Smooth muscle cell (in vitro differentiated cells): ENCODE measurements around the gene XG. TPM values are rescaled to one million over a fixed set of nuclear protein-coding genes. Genes with fewer than 3 reads are reported as not detected.

ENCODE experiments used
- DNase-seq: peaks from one replicate; lab custom pipeline; 2025; ENCODE audit not compliant: unreplicated experiment; lab: John Stamatoyannopoulos, UW
- H2AFZ ChIP-seq: fragments of 200-600 bp; sonication (generic); 2 replicates; pipeline ENCODE4 v1.6.0; 2016; ENCODE audit warnings: antibody characterized with exemption, low read depth, mild to moderate bottlenecking
- H3F3A ChIP-seq: fragments of 200-600 bp; sonication (generic); 2 replicates; pipeline ENCODE4 v1.6.0; 2017; ENCODE audit warnings: antibody characterized with exemption, low read depth
- H3K27ac ChIP-seq: fragments of 200-600 bp; sonication (generic); 2 replicates; pipeline ENCODE4 v1.5.1; 2016; ENCODE audit warnings: low read depth, mild to moderate bottlenecking
- H3K27me3 ChIP-seq: fragments of 200-600 bp; sonication (generic); 2 replicates; pipeline ENCODE4 v1.6.1; 2016; ENCODE audit warnings: low read depth, mild to moderate bottlenecking
- H3K36me3 ChIP-seq: fragments of 200-600 bp; sonication (generic); 2 replicates; pipeline ENCODE4 v1.5.1; 2016; ENCODE audit warnings: low read depth
- H3K4me1 ChIP-seq: fragments of 200-600 bp; sonication (generic); 2 replicates; pipeline ENCODE4 v1.5.1; 2016; ENCODE audit warnings: low read depth
- H3K4me2 ChIP-seq: fragments of 200-600 bp; sonication (generic); 2 replicates; pipeline ENCODE4 v1.6.0; 2016; ENCODE audit warnings: mild to moderate bottlenecking
- H3K4me3 ChIP-seq: fragments of 200-600 bp; sonication (generic); 2 replicates; pipeline ENCODE4 v1.5.1; 2016; ENCODE audit warnings: mild to moderate bottlenecking
- H3K79me2 ChIP-seq: fragments of 200-600 bp; sonication (generic); 2 replicates; pipeline ENCODE4 v1.6.0; 2016; ENCODE audit warnings: low read depth, mild to moderate bottlenecking
- H3K9ac ChIP-seq: fragments of 200-600 bp; sonication (generic); 2 replicates; pipeline ENCODE4 v1.6.0; 2016; ENCODE audit warnings: low read depth
- H3K9me3 ChIP-seq: fragments of 200-600 bp; sonication (generic); replicated peaks from 2 replicates; pipeline ENCODE4 v1.5.1; 2016; ENCODE audit warnings: low read depth
- H4K20me1 ChIP-seq: fragments of 200-600 bp; sonication (generic); 2 replicates; pipeline ENCODE4 v1.6.0; 2016; ENCODE audit warnings: low read depth
- WGBS: methylation state at CpG from one replicate; pipeline ENCODE4 v1.1.7; 2016; ENCODE audit warnings: low lambda C conversion rate; 5-methylcytosine and 5-hydroxymethylcytosine counted together
- polyA plus RNA-seq: library from polyadenylated mRNA; unstranded; fragments of >200 nt; fragmentation: Nextera tagmentation; extraction: Ambion mirVana; gene quantifications from 2 replicates; pipeline ENCODE4 v1.2.1, GENCODE V29; 2016
- total RNA-seq: library from RNA; depleted of rRNA; stranded (reverse); fragments of >200 nt; gene quantifications from 2 replicates; pipeline ENCODE4 v1.2.3, GENCODE V29; 2014
- TF ChIP-seq, protein P1 (sequence below): fragments of 200-600 bp; sonication (generic); IDR thresholded peaks from 2 replicates; pipeline ENCODE4 v1.5.1; 2017; ENCODE audit warnings: borderline replicate concordance, mild to moderate bottlenecking, antibody characterized with exemption; ENCODE audit not compliant: insufficient read depth, poor library complexity, severe bottlenecking

Gene XG
- total and polyA plus RNA-seq, 2 experiments from 2014 or later, result 1.1 to 1.3 TPM

DNA sequence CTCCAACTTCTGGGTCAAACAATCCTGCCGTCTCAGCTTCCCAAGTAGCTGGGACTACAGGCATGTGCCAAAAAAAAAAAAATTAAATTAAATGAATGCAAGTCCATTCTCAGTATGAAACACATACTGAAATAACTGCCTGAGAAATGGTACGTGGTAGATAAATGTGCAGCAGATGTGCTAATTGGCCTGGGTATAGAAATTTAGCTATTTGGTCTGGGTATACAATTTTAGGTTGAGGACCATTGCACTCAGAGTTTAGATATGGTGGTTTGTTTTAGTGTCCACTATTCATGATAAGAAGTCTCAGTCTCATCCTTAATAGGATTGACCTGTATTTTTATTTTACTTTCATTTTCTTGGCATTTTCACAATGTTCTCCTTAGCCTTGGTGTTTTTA lies 86.1 kb downstream of the XG start:
- DNase-seq, result no peak
- TF ChIP-seq, protein P1, sequence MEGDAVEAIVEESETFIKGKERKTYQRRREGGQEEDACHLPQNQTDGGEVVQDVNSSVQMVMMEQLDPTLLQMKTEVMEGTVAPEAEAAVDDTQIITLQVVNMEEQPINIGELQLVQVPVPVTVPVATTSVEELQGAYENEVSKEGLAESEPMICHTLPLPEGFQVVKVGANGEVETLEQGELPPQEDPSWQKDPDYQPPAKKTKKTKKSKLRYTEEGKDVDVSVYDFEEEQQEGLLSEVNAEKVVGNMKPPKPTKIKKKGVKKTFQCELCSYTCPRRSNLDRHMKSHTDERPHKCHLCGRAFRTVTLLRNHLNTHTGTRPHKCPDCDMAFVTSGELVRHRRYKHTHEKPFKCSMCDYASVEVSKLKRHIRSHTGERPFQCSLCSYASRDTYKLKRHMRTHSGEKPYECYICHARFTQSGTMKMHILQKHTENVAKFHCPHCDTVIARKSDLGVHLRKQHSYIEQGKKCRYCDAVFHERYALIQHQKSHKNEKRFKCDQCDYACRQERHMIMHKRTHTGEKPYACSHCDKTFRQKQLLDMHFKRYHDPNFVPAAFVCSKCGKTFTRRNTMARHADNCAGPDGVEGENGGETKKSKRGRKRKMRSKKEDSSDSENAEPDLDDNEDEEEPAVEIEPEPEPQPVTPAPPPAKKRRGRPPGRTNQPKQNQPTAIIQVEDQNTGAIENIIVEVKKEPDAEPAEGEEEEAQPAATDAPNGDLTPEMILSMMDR, result no peak
- no peak overlapping the region for H3K27ac ChIP-seq
- 99% methylated on average over 2 of the region's 2 CpGs for WGBS
- H4K20me1 ChIP-seq, result no peaks in the 10 kb centered on the region
- H3K9me3 ChIP-seq, result no peaks in the 10 kb centered on the region
- H3K9ac ChIP-seq, result no peak overlapping the region
- no peaks in the 10 kb centered on the region for H3K4me1 ChIP-seq
- H3F3A ChIP-seq, result no peaks in the 10 kb centered on the region
- H2AFZ ChIP-seq, result no peak overlapping the region
- peaks cover 12% of the 10 kb centered on the region for H3K36me3 ChIP-seq
- H3K4me3 ChIP-seq, result no peak overlapping the region
- no peak overlapping the region for H3K4me2 ChIP-seq
- H3K79me2 ChIP-seq, result peaks cover 25% of the 10 kb centered on the region
- H3K27me3 ChIP-seq, result no peaks in the 10 kb centered on the region

DNA sequence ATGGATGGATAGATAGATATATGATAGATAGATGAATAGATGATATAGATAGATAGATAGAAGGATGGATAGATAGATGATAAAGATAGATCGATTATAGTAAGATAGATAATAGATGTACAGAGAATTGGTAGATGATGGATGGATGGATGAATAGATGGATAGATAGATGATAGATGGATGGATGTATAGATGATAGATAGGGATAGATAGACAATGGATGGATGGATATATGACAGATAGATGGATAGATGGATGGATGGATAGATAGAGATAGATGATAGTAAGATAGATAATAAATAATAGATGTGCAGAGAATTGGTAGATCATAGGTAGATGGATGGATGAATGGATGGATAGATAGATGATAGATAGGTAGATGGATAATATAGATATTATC lies 89.1 kb downstream of the XG start:
- no peaks in the 10 kb centered on the region for H3K9me3 ChIP-seq
- no peaks in the 10 kb centered on the region for H3K27me3 ChIP-seq
- no peak overlapping the region for H3K27ac ChIP-seq
- H3F3A ChIP-seq, result no peaks in the 10 kb centered on the region
- no peaks in the 10 kb centered on the region for H3K4me1 ChIP-seq
- 96% methylated on average over 1 of the region's 1 CpG for WGBS
- H3K36me3 ChIP-seq, result peaks cover 12% of the 10 kb centered on the region
- H3K79me2 ChIP-seq, result peaks cover 22% of the 10 kb centered on the region
- H3K4me2 ChIP-seq, result no peak overlapping the region
- H2AFZ ChIP-seq, result no peak overlapping the region
- no peak for DNase-seq
- no peak overlapping the region for H3K9ac ChIP-seq
- H4K20me1 ChIP-seq, result no peaks in the 10 kb centered on the region
- H3K4me3 ChIP-seq, result no peak overlapping the region
- TF ChIP-seq, protein P1, result no peak

DNA sequence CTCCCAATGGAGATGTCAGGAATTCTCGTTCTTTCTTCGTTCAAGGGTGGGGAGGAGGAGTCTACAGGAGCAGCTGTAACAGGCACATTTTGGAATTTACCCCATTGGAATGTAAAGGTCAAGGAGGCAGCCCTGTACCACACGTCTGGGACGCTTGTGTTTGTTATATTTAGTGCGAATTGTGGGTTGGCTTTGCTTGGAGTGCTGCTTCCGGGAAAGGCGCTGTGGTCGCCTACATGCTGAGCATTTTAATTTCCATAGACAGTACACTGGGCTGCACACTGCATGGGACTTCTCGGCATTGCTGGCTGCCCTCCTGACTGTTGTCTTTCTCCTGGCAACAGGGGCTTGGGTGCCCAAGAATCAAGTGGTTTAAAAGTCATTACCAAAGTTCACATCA lies 89.7 kb downstream of the XG start:
- Histone ChIP-seq H3F3A (no peaks in the 10 kb centered on the region), H3K9ac (no peak overlapping the region), H3K4me2 (no peak overlapping the region), H4K20me1 (no peaks in the 10 kb centered on the region), H2AFZ (no peak overlapping the region), H3K27me3 (no peaks in the 10 kb centered on the region), H3K36me3 (peaks cover 12% of the 10 kb centered on the region), H3K79me2 (peaks cover 22% of the 10 kb centered on the region), H3K4me1 (no peaks in the 10 kb centered on the region), H3K9me3 (no peaks in the 10 kb centered on the region), H3K4me3 (no peak overlapping the region), H3K27ac (no peak overlapping the region)
- DNase-seq, result no peak
- 82% methylated on average over 9 of the region's 9 CpGs for WGBS
- TF ChIP-seq, protein P1, result no peak

DNA sequence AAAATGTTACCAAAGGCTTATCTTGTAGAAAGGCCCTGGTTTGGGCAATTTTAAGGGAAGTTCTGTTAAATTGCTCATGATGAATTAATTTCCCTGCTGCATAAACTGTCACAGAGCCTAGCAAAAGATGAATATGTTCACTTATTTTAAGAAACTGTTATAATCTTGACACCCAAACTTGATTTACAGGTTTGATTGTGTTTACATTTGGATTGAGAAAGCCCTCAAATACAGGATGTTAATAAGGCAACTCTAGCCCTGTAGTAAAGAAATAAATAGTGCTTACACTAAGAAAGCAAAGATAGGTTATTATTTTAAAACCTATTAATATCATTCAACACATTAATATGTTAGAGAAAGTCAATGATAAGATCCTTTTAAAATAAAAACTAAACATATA lies 95.2 kb downstream of the XG start:
- Histone ChIP-seq H4K20me1 (no peaks in the 10 kb centered on the region), H3K9me3 (no peaks in the 10 kb centered on the region), H3K4me3 (no peak overlapping the region), H3K27ac (no peak overlapping the region), H3K4me2 (no peak overlapping the region), H3K27me3 (no peaks in the 10 kb centered on the region), H3F3A (peaks cover 5% of the 10 kb centered on the region), H3K4me1 (peaks cover 21% of the 10 kb centered on the region), H3K79me2 (no peaks in the 10 kb centered on the region), H2AFZ (no peak overlapping the region), H3K36me3 (no peaks in the 10 kb centered on the region), H3K9ac (no peak overlapping the region)
- no peak for DNase-seq
- TF ChIP-seq, protein P1, result no peak
